NCI-H510A (cell line): Measurements from ENCODE around the gene ARFGEF3.
"Not testable (repeated sequence)": the region's sequence is repeated elsewhere in the genome, so short reads cannot be mapped to it uniquely, and the experiment has no call there.

Experiments used
- DNase-seq: peaks from one replicate; lab custom pipeline; 2025; lab: John Stamatoyannopoulos, UW

The ARFGEF3 gene

DNA sequence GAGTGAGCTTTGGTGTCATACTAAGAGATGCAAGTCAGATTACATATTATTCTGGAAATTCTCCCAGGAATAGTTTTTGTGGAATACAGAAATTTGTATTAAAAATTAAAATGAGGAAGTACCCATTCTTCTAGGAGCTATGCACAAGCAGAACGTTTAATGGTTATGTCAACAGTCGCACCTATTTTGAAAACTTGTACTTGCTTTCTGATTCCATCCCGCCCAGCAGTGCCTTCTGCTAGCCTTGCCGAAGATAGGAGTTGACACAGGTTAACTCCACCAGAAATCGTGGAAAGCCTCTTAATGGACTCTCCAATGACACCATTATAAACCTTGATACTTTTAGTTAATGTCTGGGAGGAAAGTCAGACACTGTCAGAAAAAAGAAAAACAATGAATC, 49.9 kb downstream of the ARFGEF3 start:
- no peak for DNase-seq

DNA sequence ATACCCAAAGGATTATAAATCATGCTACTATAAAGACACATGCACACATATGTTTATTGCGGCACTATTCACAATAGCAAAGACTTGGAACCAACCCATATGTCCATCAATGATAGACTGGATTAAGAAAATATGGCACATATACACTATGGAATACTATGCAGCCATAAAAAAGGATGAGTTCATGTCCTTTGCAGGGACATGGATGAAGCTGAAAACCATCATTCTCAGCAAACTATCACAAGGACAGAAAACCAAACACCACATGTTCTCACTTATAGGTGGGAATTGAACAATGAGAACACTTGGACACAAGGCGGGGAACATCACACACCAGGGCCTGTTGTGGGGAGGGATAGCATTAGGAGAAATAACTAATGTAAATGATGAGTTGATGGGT, 50.8 kb downstream of the ARFGEF3 start:
- not testable (repeated sequence) for DNase-seq

DNA sequence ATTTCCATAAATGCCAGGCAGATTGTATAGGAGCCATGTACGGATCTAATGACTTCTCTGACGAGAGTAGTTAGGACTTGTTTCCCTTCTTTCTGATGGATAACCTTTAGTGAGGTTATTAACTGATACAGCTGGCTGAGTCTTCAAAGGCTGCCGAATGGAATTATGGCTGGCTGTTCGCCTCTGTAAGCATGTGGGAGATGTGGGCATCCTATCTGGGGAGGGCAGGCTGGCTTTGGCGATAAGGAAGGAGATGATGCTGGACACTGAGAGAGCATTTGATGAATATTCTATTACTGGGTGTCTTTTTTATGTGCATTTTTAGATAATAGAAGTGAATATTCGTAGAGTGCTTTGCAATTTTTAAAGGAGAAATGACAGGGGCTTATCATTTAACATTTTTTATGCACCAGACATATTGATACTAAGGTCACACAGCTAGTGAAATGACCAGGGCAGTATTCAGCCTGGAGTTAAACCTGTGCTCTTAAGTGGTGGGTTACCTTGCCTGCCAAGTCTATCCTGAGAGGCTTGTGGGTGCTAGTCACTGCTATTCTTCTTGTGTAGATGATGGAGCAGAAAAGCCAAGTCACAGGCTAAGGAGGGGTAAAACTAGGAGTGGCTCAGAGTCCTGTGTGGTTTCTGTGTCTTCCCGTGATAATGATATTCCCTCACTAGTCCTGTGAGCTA, 53.5 kb downstream of the ARFGEF3 start:
- no peak for DNase-seq

DNA sequence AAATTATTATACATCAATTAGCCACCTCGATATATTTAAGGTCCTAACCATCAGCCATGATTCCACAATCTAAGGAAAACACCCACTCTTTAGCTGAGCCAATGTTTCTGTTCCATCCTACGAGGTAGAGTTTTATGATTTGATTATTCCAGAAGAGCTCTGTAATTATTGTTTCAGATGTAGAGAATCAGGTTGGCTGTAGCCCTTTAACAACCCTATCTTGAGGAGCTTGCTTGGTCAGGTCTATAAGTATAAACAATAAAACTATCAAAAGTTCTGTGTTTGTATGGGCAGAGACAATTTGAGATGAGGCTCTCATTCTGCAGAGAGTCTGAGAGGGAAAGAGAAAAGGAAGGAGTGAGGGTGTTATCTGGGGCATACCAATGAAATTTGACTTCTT, 56.7 kb downstream of the ARFGEF3 start, which contains the start of gene PBOV1:
Gene PBOV1, minus strand, starts transcription at position 43 of the 400 bp plus-strand sequence. CDS start 96 bp downstream, outside the sequence.
- no peak for DNase-seq

DNA sequence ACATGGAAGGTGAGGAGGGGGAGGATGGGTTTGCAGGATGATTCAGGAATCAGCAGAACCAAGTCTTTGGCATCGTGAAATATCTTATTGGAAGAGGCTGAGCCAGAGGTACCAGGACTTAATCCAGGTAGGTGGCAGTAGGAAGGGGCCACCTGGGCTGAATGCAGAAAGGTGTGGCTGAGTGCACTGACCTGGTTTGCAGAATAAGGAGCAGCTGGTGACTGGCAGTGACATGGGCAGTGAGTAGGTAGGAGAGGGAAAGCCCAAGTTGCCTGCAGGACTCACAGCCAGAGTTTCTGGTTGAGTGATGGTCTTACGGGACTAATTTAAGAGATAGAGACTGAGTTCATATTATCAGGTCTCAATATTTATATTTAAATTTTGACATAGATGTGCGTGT, 57.7 kb downstream of the ARFGEF3 start:
- DNase-seq: no peak

DNA sequence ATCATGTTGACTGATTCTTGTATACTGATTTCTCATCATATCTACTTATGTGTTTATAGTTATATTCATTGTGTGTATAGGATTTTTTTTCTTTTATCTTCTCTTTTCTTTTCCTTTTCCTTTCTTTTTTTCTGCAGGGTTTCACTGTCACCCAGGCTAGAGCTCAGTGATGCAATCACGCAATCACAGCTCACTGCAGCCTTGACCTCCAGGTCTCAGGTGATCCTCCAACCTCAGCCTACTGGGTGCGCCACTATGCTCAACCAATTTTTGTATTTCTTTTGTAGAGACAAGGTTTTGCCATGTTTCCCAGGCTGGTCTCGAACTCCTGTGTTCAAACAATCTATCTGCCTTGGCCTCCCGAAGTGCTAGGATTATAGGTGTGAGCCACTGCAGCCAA, 58.2 kb downstream of the ARFGEF3 start:
- DNase-seq: no peak

DNA sequence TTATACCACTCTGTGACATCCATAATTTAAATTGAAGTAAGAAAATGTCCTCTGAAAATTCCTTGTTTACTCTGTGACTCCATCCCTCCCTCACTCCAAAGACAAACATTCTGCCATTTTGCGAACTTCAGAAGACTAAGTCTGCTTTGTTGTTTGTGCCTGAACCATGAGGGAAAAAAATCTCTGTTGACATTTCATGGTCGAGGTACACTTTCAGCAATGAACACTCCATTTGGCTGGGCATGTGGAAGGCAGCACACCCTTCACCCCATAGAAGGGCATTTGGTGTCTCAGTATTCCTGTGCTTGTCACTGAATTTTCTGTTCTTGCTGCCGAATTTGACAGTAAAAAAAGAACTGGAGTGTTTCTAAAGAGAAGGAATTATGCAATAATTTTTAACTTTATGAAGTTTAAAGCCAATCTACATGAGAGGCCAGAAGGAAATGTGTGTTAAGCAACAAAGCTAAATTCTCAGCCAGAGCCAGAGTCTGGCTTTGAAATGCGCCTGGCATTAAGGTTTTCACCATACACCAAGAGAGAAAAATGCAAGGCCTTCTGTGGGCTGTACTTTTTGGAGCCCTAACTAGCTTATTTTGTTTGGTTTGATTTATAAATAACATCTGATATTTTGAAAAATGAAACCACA, 61.3 kb downstream of the ARFGEF3 start:
- DNase-seq: peak; percentile 53

DNA sequence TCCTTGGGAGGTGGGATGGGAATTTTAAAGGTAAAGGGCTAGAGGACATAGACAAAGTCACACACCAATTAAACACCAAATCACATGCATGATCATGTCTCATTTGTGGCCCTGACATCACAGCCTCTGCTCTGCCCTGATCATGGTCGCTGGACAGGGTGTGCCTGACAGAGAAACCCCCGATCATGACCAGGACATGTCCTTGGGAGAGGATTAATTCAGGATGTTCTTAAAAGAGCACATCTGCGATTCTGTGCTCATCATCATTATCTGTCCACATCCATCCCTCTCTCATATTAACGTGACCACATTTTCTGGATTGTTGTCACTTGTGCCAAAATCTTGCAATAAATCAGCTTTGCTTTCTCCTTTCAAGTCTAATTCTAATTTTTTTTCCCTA, 64.2 kb downstream of the ARFGEF3 start:
- DNase-seq: no peak

DNA sequence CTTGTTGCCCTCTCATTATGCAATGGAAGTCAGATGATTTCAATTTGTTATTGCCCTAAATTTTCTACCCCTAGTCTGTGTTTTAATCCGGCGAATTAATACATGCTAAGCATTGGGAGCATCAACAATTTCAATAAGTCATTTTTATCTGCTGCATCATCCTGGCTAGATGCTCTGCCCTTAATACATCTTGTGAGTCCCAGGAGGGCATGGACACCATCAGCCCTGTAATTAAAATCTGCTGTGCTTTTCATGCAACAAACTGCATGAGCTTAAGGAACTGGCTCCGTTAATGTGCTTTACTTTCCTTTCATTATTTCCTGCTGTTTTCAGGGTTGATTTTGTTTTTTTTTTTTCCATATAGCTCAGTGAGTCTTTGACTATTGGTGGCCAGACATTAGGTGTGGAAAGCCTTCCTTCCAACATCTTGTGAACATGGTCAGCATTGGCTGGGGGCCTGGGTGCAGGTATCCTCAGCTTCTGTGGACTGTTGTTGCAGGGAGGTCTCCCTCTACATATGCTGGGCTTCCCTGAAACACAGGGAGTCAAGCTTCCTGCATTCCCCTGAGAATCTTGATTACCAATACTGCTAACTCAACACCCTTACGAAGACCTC, 65.1 kb downstream of the ARFGEF3 start:
- no peak for DNase-seq

DNA sequence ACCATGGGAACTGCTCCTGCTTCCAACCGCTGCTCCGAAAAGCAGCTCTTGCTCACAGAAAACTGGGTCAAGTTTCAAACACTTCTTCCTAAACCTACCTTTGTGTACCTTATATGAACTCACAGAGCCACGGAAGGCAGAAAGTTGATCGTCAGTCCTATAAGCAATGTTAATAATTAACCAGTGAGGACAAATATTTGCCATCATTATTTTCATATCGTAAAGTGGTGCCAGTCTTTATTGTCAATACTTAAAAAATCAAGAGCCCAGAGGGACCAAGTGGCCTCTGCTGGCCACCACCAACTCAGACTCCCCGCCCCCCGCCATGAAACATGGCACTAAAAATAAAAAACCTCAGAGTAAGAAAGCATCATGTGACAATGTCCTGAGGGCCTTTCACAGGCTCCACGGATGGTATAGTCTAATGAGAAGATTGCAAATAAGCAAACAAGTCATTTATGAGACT, 65.6 kb downstream of the ARFGEF3 start:
- peak; percentile 75 for DNase-seq

DNA sequence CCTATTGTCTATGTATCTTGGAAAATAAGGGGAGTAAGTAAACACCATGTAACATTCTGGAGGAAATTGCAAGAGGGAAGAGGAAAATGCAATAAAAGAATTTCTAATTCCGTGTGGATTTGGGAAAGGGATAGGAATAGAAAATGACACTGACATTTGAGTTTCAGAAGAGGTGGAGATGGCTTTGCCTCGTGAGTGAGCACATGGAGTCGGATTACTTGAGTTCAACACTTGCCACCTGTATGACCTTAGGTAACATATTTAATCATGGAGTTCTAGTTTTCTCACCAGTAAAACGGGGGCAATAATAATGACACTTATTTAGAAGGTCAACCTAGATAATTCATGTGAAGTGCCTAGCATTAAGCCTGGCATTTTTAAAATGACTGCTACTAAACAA, 67.3 kb downstream of the ARFGEF3 start:
- DNase-seq: no peak

DNA sequence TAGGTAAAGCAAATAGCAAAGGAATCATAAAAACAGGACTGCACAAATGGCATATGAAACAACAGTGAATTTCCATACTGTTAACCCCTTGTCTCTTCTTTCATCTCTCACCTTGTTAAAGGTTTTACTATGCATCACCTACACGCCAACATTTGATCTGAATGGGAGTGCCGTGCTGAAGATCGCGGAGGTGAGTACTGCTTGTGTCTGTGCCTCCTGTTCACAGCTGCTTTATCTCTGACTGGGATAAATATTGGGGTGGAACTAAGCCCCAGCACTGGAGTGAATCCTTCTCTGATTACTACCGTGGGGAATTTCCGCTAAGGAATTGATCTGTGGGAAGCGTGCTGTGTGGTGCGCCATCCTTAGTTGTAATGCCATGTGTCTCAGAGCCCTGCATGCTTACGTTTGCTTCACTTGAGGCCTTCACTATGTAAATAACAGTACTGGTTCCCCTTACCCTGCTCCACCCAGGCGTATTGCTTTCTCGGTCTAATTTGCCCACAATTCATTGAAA, 68.0 kb downstream of the ARFGEF3 start:
- DNase-seq: no peak

DNA sequence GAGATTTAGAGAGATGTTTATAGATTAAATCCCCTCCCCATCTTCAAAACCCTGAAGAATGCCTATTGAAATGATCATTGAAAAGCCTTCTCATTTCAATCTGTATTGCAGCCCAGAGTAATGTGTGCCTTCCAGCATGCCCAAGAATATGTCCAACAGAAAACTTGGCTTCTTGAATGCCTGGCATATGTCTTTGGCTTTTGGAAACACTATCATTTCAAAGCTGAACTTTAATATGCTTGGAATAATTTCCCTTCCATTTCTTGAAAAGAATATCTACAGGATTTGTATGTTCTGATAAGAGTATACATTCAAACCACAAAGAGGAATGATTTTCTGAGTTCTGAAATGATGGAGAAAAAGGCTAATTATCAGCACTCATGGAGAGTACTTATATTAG, 68.5 kb downstream of the ARFGEF3 start:
- no peak for DNase-seq

DNA sequence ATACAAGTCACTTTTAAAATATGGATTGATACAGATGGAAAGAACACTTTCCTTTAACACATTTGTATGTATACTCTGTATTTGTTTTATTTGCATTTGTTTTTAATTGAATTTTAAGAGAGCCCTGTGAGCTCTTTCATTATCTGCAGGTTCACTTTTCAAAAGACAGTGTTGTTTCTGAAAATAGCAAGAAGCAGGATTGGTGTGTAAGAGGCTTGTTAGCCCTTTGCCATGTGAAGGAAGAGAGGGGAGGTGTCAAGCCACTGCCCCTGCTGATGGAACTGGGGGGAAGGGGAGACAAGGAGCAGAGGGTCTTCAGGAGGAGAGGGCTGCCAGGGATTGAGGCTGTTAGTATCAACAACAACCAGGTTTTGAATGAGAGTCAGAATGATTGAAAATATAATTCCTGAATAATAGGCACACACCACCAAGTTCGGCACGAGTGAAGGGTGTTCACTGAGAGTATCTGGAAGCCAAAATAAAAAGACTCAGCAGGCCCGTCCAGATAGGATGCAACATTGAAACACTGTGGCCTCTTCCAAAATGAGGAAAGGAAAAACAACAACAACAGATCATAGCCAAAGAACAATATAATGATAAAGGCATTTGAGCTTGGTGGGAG, 69.1 kb downstream of the ARFGEF3 start:
- DNase-seq: no peak

DNA sequence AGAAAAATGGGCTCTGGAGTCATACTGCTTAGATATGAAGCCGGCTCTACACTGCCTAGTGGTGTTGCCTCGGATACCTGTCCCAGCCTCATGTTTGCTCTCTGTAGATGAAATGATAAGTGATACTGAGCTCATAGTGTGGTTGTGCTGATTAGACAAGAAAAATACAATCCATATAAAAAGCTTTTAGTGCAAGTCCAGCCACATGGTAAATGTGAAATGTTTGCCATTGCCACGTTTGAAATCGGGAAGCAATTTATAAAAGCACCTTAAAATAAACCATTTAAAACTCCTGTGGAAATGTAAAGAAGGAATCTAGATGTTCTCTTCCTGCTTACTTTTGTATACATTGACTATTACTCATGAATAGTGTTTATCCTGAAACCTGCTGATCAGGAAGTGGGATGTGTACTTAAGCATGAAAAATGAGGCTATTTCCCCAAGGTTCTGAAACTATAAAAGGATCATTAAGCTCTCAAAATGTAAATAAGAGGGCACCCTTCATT, 69.7 kb downstream of the ARFGEF3 start:
- peak; percentile 32 for DNase-seq

DNA sequence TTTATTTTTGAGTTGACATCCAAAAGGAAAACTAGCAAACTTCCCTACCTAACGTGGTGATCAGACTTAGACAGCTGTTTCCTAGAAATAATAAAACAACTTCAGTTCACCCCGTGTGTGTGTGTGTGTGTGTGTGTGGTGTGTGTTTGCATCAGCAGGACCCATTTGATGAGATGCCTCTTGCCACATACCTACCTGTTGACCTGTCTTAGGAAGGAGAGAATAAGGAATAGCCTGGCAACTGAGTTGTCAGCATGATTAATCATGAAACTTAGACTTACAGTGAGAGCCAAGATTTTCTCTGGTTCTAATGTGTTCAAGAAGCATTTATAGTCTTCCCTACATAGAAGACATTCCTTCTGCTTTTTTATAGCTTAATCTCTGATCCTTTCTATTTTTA, 72.6 kb downstream of the ARFGEF3 start:
- no peak for DNase-seq

DNA sequence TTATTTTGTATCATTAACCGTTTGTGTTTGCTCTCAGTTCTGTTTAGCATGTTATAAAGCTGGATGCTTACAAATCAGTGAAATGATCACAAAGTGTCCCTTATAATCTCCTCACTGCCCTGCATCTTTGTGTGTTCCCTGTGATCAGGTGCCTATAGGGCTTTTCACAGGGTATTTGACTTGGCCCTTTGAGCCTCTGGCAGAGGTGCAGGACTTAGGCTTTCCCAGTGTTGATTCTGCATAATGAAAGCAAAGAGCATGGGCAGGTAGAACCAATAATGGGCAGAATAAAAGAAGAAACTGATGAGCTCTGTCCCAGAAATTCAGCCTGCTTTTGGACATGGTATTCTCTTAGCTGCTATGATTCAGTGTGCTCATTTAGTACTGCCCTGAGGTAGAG, 73.5 kb downstream of the ARFGEF3 start:
- DNase-seq: no peak

DNA sequence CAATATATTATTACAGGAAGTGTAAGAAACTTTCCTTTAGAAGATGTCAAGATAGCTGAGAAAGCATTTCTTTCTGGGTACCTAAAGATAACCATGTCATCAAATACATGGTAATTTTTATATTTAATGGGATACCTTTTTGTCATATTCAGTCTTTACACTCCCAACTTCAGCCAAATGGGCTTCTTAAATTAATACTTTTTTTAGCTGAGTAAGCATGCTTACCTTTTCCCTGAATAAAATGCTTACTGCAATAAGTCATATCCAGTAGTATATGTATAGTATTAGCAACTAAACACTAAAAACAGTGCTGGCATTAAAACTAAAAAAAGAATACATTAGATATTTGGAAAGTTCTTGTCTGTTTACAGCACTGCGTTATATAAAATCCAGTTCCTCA, 74.0 kb downstream of the ARFGEF3 start:
- no peak for DNase-seq

DNA sequence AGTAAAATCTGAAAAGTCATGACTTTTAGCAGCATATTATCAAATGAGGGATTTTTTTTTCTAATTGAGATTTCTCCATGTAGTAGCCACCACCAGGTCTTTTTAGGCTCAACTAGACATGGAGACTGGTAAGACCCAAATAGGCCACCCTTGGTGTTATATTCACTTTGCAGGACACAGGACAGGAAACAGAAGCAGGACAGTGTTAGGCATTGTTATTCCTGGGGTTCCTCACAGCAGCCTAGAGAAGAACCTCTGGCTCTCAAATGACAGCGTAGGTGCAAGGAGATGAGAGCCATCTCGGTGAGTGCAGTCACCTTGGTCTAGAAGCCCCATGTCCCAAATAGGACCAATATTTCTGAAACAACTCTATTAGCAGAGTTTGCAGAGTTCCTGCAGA, 75.7 kb downstream of the ARFGEF3 start:
- DNase-seq: no peak

DNA sequence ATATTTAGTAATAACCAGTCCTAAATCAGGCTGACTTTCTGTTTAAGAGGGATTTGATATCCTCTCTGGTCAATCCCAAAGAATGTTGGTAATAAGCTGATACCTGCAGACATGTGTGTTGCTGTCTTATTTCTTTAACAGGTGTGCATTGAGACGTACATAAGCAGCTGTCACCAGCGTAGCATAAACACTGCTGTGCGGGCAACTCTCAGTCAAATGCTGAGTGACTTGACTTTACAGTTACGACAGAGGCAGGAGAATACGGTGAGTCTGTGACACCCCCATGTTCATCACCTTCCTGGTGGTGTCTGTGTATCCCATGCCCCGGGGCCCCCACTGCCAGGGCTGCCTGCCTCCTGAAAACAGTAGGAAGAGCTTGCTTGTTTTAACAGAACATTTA, 76.6 kb downstream of the ARFGEF3 start:
- DNase-seq: no peak

DNA sequence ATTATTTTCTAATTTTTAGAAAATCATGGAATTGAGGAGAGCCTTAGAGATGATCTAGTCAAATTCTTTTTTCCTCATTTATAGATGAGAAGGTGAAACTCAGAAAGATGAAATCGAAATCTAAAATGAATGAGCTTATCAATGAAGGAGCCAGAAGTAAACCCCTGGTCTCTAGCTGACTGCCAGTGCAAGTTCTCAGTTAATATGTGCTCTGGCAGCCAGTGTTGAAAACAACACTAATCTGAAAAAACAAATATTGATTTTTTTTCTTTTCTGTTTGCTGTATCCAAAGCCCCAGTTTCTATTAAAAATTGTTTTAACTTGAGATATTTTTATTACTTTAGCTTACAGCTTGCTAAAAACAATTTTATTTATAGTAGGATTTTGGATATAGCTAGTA, 78.0 kb downstream of the ARFGEF3 start:
- no peak for DNase-seq

DNA sequence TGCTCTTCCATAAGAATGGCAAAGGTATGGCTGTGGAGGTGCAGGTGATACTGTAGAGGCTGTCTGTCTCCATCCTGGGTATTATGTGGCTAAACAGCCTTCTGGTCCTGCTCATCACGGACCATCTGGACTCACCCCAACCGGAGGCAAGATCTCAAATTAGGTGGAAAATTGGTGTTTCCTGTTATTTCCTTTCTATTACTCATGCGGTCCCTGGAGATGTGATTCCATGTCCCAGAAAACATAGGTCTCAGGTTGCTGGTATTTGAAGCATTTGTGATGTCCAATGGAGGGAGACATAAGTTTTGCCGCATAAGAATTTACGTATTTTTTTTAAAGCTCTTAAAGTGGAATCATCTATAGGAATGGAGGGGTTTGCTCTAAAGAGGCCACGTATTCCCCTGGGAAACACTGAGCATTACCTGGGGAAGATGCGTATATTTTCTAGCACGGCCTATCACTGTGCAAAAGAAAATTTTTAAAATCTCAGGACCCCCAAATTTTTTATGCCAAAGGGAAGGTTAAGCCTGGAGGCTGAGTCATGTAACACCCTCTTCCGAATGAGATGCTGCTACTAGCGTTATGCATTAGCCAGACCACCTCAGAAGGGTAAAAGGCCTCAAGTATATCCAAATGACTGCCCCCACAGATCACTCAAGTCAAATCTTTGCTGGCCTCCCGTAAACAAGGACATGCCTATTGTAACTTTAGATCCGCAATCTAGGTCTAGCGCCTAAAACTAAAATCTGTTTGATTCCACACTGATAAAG, 78.9 kb downstream of the ARFGEF3 start:
- DNase-seq: no peak
